Measurements from ENCODE around the gene PBRM1. TPM values are rescaled to one million over a fixed set of nuclear protein-coding genes. Genes with fewer than 3 reads are reported as not detected.

The PBRM1 gene
- total RNA-seq, 3 donors from 2014 or later (not counting 1 experiment from before 2014, with no cell fraction given), result 70.2 to 79.7 (median 76.6) TPM

DNA sequence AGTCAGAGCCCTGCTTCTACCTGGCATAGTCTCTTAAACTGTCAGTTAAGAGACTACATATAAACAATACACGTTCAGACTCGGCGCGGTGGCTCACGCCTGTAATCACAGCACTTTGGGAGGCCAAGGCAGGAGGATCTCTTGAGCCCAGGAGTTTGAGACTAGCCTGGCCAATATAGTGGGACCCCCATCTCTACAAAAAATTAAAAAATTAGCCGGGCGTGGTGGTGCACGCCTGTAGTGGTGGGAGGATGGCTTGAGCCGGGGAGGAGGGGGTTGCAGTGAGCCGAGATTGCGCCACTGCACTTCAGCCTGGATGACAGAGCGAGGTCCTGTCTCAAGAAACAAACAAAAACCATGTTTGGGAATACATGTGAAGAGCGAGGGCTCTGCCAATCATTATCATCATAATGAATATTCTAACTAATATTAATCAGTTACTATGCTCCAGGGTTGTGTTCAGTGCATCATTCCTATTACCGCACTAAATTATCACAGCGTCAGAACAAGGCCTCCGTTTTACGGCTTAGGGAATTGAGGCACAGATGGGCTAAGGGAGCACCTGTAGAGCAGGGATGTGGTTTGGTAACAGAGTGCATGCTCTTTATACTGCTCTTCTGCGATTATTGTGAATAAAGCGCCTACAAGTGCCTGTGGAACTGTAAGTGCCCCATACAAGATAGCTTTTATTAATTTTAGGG, 150.2 kb downstream of the PBRM1 start:
- Mint-ChIP-seq H3K4me3 (peak overlapping the region; percentile 98), H3K9me3 (no peaks in the 10 kb centered on the region), H3K4me1 (peaks cover 42 to 52% of the 10 kb centered on the region in 2 donors), H3K36me3 (no peaks in the 10 kb centered on the region), H3K27me3 (ENCODE audit: low read depth in 2 of 2) (no peaks in the 10 kb centered on the region), H3K27ac (peak overlapping the region; percentile 95 to 96)
- TF ChIP-seq, protein P1, sequence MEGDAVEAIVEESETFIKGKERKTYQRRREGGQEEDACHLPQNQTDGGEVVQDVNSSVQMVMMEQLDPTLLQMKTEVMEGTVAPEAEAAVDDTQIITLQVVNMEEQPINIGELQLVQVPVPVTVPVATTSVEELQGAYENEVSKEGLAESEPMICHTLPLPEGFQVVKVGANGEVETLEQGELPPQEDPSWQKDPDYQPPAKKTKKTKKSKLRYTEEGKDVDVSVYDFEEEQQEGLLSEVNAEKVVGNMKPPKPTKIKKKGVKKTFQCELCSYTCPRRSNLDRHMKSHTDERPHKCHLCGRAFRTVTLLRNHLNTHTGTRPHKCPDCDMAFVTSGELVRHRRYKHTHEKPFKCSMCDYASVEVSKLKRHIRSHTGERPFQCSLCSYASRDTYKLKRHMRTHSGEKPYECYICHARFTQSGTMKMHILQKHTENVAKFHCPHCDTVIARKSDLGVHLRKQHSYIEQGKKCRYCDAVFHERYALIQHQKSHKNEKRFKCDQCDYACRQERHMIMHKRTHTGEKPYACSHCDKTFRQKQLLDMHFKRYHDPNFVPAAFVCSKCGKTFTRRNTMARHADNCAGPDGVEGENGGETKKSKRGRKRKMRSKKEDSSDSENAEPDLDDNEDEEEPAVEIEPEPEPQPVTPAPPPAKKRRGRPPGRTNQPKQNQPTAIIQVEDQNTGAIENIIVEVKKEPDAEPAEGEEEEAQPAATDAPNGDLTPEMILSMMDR (IDR thresholded peaks at IDR 0.05), result no peak
- intact Hi-C loops (cut with micrococcal nuclease), result loop anchor here (5.0 kb wide), 1 partner anchor 78 kb away; the partner anchor contains the start of gene NISCH
- Histone ChIP-seq H3K27me3 (ENCODE audit: control insufficient read depth, insufficient read depth, low read length) (no peaks in the 10 kb centered on the region), H3K27ac (ENCODE audit: low read length) (no peak overlapping the region), H3K9me3 (ENCODE audit: control insufficient read depth, insufficient read depth, low read length) (no peaks in the 10 kb centered on the region), H3K36me3 (ENCODE audit: control insufficient read depth, insufficient read depth, low read length) (no peaks in the 10 kb centered on the region), H3K4me1 (ENCODE audit: control insufficient read depth, insufficient read depth, low read length) (peaks cover 49% of the 10 kb centered on the region), H3K4me3 (ENCODE audit: low read length) (peak overlapping the region; percentile 12)
- ATAC-seq, result no peak
- peak in 1 of 2 donors; percentile 14 for DNase-seq
- WGBS (ENCODE audit: insufficient coverage), result 94% methylated on average over 19 of the region's 19 CpGs

DNA sequence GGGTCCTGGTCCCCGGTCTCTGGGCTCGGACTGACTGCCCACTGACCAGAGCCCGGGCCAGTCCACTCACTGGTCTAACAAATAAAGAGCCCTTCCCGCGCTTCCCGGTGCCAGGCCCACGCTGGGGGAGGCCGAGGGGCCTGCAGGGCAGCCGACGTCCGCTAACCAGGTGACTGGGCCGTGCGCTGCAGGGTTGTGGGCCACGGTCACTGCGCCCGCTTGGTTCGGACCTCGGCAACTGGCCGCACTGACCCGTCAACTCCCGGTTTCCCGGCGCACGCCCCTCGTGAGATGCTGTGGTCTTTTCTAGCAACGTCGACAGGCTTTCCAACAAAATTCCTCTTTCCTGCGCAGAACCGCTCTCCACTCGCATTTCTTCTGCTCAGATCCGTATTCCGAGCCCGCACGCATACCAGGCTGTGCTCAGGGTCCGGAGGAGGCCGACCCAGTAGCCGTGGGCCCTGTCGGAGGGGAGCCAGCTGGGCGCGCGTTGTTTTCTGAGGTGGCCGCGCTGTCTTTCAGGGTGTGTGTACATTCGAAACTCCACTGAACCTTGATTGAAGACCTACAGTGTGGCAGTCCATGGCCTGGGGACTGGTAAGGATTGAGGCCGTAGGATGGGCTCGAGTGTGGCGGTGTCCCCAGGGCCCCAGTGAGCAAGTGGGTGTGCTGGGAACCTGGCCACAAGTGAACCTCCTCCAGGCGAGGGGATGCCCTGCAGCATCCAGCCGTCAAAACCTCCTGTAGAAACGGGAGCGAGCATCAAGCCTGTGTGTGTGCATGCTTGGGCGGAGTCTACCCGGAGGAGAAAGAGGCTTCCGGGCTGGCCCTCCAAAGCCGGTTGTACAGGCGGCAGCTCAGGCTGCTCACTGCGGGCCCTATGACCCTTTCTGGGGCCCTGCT, 151.2 kb downstream of the PBRM1 start:
- WGBS (ENCODE audit: insufficient coverage), result 87% methylated on average over 57 of the region's 57 CpGs
- Mint-ChIP-seq H3K36me3 (no peaks in the 10 kb centered on the region), H3K4me1 (peaks cover 42 to 52% of the 10 kb centered on the region in 2 donors), H3K27ac (peak overlapping the region; percentile 54 to 96), H3K27me3 (ENCODE audit: low read depth in 2 of 2) (no peaks in the 10 kb centered on the region), H3K9me3 (no peaks in the 10 kb centered on the region), H3K4me3 (peak overlapping the region; percentile 98)
- no peaks in the 10 kb centered on the region for H3K36me3 ChIP-seq (ENCODE audit: control insufficient read depth, insufficient read depth, low read length)
- H3K27me3 ChIP-seq (ENCODE audit: control insufficient read depth, insufficient read depth, low read length), result no peaks in the 10 kb centered on the region
- ATAC-seq (no peak), DNase-seq (peak; percentile 14 to 18)
- intact Hi-C loops (cut with micrococcal nuclease), result loop anchor here (5.0 kb wide), 1 partner anchor 77 kb away; the partner anchor contains the start of gene NISCH
- no peak overlapping the region for H3K27ac ChIP-seq (ENCODE audit: low read length)
- no peaks in the 10 kb centered on the region for H3K9me3 ChIP-seq (ENCODE audit: control insufficient read depth, insufficient read depth, low read length)
- H3K4me1 ChIP-seq (ENCODE audit: control insufficient read depth, insufficient read depth, low read length), result peaks cover 49% of the 10 kb centered on the region
- no peak overlapping the region for H3K4me3 ChIP-seq (ENCODE audit: low read length)
- TF ChIP-seq, protein P1 (IDR thresholded peaks at IDR 0.05), result no peak

DNA sequence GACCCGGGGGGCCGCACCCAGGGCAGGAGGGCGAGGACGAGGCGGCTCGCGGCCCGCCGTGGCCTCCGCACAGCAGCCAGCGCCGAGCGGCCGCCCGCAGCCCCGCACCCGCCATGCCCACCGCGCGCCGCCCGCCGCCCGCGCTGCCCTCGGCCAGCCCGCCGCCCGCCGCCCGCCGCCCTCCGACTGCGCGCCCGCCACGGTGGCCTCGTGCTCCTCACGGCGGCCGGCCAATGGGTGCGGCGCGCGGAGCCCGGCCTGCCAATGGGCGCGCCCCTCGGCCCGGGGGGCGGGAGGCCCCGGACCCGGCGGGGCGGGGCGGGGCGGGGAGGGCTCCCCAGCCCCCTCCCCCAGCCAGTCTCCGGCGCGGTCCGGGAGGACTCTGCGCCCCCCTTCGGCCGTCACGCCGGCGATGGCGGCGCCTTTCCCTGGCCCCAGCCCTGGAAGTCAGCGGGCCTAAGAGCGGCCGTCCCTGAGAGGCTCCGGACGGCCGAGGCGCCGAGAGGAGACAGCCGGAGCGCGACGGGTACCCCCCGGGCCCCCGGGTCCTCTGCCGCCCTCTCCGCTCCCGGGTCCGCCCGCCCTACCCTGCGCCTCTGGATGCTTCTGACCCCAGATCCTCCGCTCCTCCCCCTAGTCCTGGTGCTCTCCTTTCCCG, 152.0 kb downstream of the PBRM1 start, which contains the start of gene NT5DC2:
Gene NT5DC2 (minus strand): TSS at position 235 of the 658 bp plus-strand sequence. CDS start 120 bp downstream, at position 115.
- TF ChIP-seq, protein P1 (IDR thresholded peaks at IDR 0.05), result no peak
- Mint-ChIP-seq H3K9me3 (no peaks in the 10 kb centered on the region), H3K36me3 (no peaks in the 10 kb centered on the region), H3K4me3 (peak within 1 kb of the TSS; percentile 98), H3K27ac (peak within 1 kb of the TSS; percentile 75 to 96), H3K27me3 (ENCODE audit: low read depth in 2 of 2) (no peaks in the 10 kb centered on the region), H3K4me1 (peaks cover 35 to 44% of the 10 kb centered on the region in 2 donors)
- Histone ChIP-seq H3K36me3 (ENCODE audit: control insufficient read depth, insufficient read depth, low read length) (no peaks in the 10 kb centered on the region), H3K9me3 (ENCODE audit: control insufficient read depth, insufficient read depth, low read length) (no peaks in the 10 kb centered on the region), H3K27me3 (ENCODE audit: control insufficient read depth, insufficient read depth, low read length) (no peaks in the 10 kb centered on the region), H3K4me1 (ENCODE audit: control insufficient read depth, insufficient read depth, low read length) (peaks cover 42% of the 10 kb centered on the region), H3K4me3 (ENCODE audit: low read length) (peak within 1 kb of the TSS; percentile 37), H3K27ac (ENCODE audit: low read length) (no peak within 1 kb of the TSS)
- 3% methylated on average over 91 of the region's 91 CpGs for WGBS (ENCODE audit: insufficient coverage)
- ATAC-seq (peak; percentile 30 to 43 (median 43)), DNase-seq (peak; percentile 53 to 78)
- intact Hi-C loops (cut with micrococcal nuclease), result no loop called here

Measured in natural killer cell (primary cell).